Stimulated activated CD4-positive, alpha-beta T cell treated with anti-CD3 and anti-CD28 coated beads, Interleukin-15, amount 100 ng/mL, for 48 hours (primary cell): ENCODE measurements around the gene SIMC1.

ENCODE experiments used
- DNase-seq, 2 donors: peaks; one replicate each; pipeline ENCODE4 v3.0.0-alpha.2; 2020; ENCODE audit warnings: low read depth in 2 of 2

SIMC1 gene

DNA sequence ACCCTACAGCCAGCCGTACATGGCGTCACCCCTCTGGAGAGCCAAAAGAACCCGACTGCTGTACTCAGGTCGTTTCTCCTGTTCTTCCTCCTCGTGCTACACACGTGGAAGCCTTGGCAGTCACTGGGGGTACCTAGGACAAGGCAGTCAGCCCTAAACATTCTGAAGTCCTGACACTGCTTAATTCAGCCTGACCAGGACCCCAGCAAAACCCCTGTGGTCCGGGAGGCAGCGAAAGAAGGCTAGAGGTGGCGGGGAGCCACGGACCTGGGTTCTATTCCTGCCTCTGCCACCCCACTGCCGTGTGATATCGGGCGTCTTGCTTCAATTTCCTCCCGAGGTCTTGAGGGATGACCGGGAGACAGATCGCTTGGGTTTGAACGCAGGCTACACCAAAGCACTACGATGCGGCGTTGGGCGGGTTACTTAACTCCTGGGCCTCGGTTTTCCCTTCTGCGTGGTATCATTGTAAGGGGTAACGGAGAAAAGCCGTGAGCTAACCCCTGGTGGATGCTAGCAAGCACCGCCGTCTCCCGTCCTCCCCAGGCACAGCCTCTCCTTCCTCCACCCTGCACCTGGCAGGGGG is 126.6 kb downstream of the SIMC1 start:
- no peak for DNase-seq

DNA sequence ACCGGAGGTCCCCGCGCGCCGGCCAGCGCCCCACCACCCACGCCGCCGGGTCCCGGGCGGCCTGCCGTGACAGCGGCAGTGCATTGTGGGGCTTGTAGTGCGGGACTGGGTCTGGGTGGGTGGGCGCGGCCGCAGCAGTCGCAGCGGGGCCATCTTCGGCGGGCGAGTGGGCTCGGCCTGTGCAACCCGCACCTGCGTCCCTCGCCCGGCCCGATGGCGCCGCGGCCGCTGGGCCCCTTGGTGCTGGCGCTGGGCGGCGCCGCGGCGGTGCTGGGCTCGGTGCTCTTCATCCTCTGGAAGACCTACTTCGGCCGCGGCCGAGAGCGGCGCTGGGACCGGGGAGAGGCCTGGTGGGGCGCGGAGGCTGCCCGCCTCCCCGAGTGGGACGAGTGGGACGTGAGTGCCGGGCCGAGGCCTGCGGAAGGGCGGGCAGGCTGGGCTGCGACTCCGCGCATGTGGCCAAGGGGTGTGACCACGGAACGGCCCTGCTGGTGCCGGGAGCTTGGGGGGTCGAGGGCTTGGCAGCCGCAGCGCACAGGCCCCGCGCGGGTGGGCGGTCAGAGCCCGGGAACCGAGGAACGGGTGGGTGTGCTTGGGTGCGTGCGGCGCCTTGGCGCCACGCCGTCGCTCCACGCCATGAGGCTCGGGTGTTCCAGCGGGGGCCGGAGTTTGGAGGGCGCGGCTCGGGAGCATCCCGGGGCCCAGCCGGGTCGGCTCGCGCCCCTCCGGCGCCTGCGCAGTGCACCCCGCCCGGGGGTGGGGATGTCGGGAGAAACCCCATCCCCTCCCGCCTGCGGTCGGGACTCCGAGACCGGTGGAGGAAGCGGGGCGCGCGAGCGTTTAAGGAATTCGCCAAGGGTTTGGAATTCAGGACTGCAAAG is 127.4 kb downstream of the SIMC1 start, which contains the start of gene ARL10:
Gene ARL10 (plus strand): TSS at position 137 of the 881 bp plus-strand sequence. CDS start 77 bp downstream, at position 214.
- DNase-seq, result peak; percentile 33 to 53

DNA sequence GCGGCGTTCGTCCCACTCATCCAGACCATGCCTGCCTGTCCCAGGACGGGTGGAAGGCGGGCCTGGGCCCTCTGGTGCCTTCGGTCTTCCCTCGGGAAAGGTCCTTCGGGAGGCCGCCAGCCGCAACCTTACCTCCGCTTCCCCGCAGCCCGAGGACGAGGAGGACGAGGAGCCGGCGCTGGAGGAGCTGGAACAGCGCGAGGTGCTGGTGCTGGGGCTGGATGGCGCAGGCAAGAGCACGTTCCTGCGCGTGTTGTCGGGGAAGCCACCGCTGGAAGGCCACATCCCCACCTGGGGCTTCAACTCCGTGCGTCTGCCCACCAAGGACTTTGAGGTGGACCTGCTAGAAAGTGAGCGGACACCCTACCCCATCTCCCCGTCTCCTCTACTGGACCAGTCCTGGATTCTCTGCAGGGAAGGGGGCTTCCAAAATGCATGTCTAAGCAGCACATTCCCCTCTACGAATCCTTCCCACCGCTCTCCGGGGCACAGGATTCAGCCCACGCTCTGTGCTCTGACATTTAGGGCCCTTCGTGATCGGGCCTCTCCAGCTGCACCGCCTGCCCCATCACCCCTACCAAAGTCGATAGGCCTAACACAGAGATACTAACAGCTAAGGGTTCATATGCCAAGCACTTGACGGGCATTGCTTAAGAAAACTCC is 128.1 kb downstream of the SIMC1 start:
- no peak for DNase-seq

DNA sequence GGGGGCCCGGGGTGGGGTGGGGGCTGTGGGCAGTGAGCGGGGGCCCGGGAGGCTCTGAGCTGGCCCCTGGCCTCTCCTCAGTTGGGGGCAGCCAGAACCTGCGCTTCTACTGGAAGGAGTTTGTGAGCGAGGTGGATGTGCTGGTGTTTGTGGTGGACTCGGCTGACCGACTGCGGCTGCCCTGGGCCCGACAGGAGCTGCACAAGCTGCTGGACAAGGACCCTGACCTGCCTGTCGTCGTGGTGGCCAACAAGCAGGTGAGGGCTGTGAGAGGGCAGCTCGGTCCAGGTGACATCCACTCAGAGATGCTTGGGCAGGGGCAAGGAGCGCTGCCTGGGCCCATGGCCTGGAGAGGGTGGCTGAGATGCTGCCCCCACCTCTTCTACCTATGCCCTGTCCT is 130.5 kb downstream of the SIMC1 start:
- no peak for DNase-seq

DNA sequence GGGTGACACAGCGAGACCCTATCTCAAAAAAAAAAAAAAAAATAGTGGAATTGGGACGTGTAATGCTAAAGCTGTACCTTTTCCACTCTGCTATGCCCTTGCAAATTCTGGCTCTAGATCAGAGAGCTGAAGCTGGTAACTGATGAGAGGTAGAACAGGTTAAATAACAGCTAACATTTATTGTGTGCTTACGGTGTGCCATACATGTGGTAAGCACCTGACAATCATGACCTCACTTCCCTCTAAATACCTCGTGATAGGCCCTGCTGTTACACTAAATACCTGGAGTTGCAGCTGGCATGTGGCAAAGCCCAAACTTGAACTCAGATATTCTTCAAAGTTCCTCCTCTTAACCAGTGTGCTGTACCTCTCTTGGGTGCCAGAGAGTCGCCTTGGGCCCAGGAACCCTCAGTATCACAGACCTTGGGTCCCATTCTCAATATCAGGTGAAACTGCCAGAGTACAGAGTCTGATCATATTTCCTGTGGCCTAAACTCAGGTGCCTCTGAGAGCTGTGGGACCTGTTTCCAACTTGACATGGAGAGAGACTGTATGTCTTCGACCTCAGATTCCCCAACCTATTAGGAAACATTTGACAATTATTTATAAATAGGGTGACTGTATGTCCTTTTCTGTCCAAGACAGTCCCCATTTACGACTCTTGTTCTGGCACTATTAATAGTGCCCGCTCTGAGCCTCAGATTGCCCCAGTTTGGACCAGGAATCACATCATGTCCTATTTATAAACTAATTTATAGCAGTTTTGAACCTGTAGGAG is 131.9 kb downstream of the SIMC1 start:
- no peak for DNase-seq

DNA sequence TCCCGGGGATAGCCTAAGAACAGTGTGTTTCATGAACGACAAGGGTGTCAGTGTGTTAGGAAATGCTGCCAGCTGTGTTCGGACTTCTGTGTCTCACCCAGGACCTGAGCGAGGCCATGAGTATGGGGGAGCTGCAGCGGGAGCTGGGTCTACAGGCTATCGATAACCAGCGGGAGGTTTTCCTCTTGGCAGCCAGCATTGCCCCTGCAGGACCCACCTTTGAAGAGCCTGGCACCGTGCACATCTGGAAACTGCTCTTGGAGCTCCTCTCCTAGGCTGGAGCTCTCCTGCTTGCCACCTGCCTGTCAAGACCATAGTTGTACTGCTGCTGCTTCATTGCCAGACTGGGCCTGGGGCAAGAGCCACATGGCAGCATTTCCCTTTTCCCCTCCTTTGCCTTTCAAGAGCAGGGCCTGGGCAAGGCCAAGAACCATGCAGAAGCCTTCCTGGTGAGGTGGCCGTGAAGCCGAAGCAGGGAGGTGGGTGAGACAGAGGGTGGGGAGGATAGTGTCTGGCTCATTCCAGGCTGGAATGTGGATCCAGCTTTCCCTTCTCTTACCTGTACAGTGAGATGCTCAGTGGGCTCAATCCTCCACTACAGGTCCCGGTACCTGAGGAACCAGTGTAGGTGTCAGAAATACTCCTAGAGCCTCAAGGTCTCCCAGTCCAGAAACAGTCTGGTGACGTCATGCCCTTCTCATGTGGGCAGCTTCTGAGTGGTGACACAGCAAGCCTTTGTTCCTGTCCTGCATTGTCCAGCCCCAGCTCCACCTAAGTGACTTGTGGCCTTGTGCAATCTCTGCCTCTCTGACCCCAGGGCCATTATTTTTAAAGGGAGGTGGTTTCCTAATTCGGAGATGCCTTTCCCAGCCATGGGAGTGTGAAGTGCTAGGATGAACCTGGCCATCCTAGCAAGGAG is 133.7 kb downstream of the SIMC1 start:
- DNase-seq, result no peak

DNA sequence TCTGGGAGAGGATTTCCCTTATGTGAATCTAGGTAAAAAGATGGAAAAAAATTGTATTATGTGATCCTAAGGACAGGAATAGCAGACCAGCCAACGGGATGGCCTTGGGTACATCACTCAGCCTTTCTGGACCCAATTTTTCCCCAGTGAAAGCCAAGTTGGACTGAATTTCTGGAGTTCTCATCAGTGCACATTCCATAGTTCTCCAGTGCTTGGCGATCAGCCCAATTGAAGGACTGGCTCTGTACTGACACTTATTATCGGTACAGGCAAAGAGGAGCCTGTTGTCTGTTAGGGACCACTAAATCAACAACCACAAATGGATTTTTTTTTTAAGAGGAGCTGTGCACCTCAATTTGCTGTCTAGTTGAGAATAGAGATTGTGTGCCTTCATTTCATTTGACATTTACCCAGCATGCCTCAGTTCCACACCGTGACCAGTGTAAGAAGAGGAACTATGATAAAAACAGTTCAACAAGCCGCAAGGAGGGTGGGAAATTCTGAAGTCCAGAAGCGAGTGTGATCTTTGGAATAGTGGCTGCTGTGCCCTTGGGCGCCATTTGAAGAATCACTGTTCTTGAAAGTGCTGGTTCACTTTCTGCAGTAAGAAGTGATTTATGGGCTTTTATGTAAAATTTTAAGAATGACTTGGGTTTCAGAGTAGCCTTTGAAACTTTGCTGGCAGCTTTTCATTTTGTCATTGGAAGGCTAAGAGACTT is 135.0 kb downstream of the SIMC1 start:
- DNase-seq, result no peak

DNA sequence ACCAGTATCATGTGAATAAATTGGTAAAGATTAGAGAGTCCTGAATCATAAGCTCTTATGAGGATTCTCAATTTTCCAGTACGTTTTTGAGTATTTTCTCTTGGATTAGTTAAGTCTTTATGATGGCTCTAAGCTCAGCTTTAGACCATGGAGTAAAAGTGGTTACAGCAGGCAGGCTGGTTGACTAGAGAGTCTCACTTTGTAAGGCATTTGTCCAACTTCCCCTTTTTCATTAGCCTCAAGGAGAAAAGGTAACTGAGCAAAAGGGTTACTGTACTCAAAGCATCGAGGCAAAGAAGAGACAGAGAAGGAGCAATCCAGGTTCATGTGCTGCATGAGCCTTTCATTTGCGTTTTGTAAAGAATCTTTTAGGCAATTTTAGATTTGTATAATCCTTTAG is 141.7 kb downstream of the SIMC1 start:
- no peak for DNase-seq

DNA sequence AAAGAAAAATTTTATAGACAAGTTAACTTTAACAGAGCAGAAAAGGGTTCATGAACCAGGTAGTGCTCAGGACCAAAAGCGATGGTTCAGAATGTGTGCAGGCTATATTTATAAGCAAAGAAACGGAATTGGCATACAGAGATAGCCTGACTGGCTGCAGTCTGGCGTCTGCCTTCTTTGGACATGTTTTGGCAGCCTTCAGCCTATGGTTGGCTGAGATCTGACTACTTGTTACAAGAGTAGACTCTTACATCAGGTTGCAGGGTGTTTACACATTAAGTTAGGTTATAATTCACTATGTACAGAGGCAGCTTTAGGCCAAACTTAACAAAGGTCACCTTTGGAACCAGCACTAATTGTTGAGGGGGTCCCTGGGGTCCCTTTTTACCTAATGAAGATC is 143.2 kb downstream of the SIMC1 start:
- no peak for DNase-seq

DNA sequence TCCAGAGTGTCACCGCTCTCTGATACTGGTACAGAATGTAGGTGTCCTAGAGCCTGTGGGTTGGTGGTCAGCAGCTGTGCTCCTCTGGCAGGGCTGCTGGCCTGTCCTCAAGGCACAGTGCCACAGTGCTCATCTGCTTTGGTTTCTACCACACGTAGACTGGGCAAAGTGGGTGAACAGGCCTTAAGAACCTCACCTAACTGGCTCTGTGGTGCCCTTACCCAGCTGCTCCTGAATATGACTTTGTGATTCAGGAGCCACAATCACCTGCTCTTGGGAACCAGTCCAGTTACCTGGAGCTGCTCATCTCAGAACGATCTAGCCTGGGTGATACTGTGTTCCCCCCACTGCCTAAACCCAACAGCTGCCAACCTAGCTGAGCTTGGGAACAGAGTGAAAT is 143.8 kb downstream of the SIMC1 start:
- DNase-seq, result no peak

DNA sequence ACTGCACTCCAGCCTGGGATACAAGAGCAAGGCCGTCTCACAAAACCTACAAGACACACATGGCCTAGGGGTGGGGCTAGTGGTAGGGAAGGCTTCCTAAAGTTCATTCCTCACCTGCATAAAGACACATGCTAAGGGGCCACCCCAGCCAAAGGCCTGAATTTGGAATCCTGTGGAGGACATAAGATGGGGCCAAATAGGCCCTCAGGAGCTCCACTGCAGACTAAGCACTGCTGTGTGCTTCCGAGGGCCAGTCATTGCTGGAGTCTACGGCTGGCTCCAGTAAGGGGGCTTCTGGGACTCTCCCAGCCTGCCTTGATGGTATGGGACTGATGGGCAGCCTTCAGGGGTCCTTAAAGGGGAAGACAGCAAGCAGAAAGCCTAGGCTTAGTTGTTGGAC is 144.5 kb downstream of the SIMC1 start:
- no peak for DNase-seq

DNA sequence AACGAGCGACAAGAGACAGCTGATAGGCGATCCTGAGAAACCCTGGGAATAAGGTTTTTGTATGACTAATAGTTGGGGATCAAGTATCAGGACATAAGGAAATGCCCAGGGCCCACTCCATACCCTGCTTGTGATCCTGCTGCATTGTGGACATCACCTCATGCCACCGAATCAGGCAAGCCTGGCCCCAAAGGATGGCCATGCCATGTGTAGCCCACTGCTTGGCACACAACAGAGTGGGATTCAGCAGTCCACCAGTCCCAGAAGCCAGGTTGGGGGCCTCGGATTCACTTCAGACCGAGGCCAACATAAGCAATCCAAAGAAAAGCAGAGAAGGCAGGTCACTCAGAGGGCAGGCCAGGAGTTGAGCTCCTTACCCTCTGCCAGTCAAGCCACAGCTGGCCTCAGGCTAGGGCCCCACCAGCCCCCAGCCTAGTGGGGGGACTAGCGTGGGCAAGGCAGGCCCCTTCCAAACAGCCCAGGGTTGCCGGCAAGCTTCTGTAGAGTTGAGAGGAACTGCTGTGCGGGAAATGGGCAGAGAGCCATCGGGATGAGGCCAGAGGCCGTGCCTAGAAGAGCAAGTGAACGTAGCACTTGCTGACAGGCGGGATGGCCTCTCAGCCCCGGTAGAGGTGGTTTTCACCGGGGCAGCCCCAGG is 145.2 kb downstream of the SIMC1 start:
- no peak for DNase-seq

DNA sequence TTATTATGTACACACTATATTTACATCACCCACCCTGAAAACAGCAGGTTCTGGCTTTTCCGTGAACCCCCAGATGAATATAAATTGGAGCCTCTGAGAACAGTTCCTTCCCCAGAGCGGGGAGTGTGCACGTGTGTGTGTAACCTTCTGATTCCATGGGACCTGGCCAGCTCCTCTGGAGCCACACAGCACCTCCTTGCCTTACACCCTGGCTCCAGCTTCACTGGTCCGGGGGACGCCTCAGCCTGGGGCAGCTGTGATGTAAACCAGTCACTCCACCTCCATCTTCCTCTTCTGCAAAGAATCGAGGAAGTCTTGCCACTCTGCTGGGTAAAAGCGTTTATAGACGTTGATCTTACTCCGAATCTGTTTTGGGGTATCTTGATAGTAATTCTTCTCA is 145.7 kb downstream of the SIMC1 start:
- DNase-seq, result no peak

DNA sequence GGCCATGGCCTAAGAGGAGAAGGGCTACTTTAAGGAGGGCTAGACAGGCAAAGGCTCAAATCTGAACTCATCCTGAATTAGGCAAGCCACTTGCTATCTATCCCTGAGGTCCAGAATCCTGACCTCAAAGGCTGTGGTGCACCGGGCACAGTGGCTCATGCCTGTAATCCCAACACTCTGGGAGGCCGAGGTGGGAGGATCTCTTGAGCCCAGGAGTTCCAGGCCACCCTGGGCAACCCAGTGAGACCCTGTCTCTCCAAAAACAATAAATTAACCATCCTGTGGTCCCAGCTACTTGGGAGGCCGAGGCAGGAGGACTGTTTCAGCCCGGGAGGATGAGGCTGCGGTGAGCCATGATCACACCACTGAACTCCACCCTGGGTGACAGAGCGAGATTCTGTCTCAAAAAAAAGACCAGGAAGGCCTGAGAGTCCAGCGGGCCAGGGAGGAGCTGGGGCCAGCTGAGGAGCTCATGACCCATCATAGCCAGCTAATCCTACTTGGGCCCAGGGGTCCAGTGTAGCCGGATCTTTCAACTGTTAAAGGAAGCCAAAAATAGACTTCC is 146.2 kb downstream of the SIMC1 start:
- DNase-seq, result no peak

DNA sequence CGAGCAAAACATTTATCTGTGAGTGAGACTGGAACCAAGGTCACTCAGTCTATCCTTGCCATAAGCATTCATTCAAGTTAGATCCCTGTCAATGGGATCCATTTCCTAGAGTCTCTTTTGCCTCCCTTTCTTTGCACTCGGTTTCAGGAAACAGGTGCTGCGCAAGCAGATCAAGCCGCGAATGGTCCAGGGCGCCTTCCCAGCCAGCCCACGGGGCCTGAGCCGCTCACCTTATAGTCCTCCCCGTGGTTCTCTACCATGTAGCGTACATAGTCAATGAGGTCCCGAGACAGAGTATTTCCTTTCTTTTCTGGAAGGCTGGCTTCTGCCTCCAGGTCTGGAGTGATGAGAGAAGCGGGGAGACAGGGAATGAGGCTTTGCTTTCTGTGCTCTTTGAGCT is 146.8 kb downstream of the SIMC1 start:
- DNase-seq, result no peak

DNA sequence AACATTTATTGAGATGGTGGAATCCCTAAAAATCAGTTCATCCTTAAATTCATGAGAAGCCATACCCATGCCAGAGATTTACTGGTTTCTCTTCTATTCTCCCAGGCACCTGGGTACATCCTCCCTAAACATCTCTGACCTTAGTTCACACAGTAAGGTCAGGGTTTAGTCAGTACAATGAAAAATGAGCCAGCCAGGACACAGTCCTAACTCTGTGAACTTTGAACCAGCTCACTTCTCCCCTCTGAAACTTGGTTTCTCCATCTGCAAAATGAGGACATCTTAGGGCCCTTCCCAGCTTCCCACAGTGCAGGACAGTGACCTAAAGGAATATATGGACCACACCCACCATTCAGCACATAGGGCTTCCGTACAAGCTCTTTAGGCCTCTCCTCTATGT is 148.3 kb downstream of the SIMC1 start:
- DNase-seq, result no peak

DNA sequence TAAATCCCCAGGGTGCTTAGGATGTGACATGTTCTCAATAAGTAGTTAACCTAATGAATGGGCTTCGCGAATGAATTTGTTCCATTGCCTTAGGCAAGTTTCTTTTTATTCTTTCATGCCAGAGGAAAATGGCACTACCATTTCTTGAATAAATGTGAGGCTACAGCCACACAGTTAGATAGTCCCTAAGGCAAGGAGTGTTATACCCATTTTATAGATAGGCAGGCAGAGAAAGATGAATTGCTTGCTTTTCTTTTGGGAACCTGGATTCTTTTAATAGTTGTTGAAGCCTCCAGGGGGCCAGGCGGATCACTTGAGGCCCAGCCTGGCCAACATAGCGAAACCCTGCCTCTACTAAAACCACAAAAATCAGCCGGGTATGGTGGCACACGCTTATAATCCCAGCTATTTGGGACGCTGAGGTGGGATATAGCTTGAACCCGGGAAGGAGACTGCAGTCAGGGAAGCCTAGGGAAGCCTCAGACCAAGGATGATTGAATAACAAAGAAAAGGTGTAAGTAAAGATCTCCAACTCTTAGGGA is 149.2 kb downstream of the SIMC1 start:
- DNase-seq, result no peak

DNA sequence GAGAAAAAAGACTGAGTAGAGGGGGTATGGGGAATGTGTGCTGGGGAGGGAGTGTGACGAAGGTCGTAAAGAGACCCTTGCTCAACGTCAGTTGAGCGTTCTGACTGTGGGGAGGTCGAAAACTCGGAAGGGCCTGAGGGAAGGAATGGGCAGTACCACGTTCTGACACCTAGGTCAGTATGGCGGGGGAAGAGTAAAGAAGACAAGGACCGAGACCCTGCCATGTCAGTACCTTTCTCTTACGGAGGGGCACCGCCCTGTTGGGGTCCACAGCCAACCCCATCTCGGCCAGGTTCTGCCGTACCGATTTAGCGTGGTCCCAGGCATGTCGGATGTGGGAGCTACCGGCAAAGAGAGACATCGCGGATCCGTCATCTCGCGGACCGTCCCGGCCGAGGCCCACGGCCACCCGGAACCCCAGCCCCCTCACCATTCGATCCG is 149.8 kb downstream of the SIMC1 start:
- no peak for DNase-seq
